DOHH2 (cell line): Measurements from ENCODE around the gene SIVA1.

Experiments used
- H3F3A ChIP-seq: fragments of 200-600 bp; sonication (generic), shearing (Covaris generic); 2 replicates; pipeline ENCODE4 v1.6.0; 2016; ENCODE audit warnings: antibody characterized with exemption, mild to moderate bottlenecking; ENCODE audit not compliant: control insufficient read depth, insufficient read depth
- H3K27ac ChIP-seq: fragments of 200-600 bp; sonication (generic); 2 replicates; pipeline ENCODE4 v1.5.1; 2014; ENCODE audit warnings: low read depth, mild to moderate bottlenecking, low read length, moderate library complexity
- H3K27me3 ChIP-seq: fragments of 200-600 bp; sonication (generic); 2 replicates; pipeline ENCODE4 v1.6.1; 2014; ENCODE audit warnings: mild to moderate bottlenecking, low read length, mixed read lengths; ENCODE audit not compliant: control insufficient read depth
- H3K36me3 ChIP-seq: fragments of 200-600 bp; sonication (generic); 2 replicates; pipeline ENCODE4 v1.6.1; 2014; ENCODE audit warnings: mild to moderate bottlenecking, low read length, moderate library complexity, mixed read lengths; ENCODE audit not compliant: control insufficient read depth
- H3K4me1 ChIP-seq: fragments of 200-600 bp; sonication (generic); 2 replicates; pipeline ENCODE4 v1.6.1; 2014; ENCODE audit warnings: mild to moderate bottlenecking, low read length, mixed read lengths; ENCODE audit not compliant: control insufficient read depth
- H3K4me2 ChIP-seq: fragments of 200-600 bp; sonication (generic); 2 replicates; pipeline ENCODE4 v1.6.0; 2014; ENCODE audit warnings: mild to moderate bottlenecking, low read length, moderate library complexity
- H3K4me3 ChIP-seq: fragments of 200-600 bp; sonication (generic); 2 replicates; pipeline ENCODE4 v1.5.1; 2014; ENCODE audit warnings: mild to moderate bottlenecking, low read length, mixed read lengths
- H3K79me2 ChIP-seq: fragments of 200-600 bp; sonication (generic); 2 replicates; pipeline ENCODE4 v1.6.1; 2014; ENCODE audit warnings: mild to moderate bottlenecking, low read length, mixed read lengths; ENCODE audit not compliant: control insufficient read depth
- H3K9me2 ChIP-seq: fragments of 200-600 bp; sonication (generic); replicated peaks from 2 replicates; pipeline ENCODE4 v1.6.1; 2014; ENCODE audit warnings: mild to moderate bottlenecking, low read length, mixed read lengths; ENCODE audit not compliant: control insufficient read depth
- H3K9me3 ChIP-seq: fragments of 200-600 bp; sonication (generic); 2 replicates; pipeline ENCODE4 v1.6.1; 2014; ENCODE audit warnings: antibody characterized with exemption, low read length, mixed read lengths; ENCODE audit not compliant: control insufficient read depth, insufficient read depth
- H4K20me1 ChIP-seq: fragments of 200-600 bp; sonication (generic); 2 replicates; pipeline ENCODE4 v1.6.0; 2014; ENCODE audit warnings: low read depth, mild to moderate bottlenecking, antibody characterized with exemption, low read length, moderate library complexity; ENCODE audit not compliant: control insufficient read depth, insufficient read depth
- CTCF ChIP-seq: fragments of 200-600 bp; sonication (generic); IDR thresholded peaks from one replicate; pipeline ENCODE4 v1.5.1; 2014; ENCODE audit warnings: antibody characterized with exemption, mild to moderate bottlenecking, low read depth, low read length; ENCODE audit not compliant: poor library complexity, severe bottlenecking
- EZH2phosphoT487 ChIP-seq: fragments of 200-600 bp; sonication (generic); IDR thresholded peaks from 2 replicates; pipeline ENCODE4 v1.6.1; 2017; ENCODE audit warnings: borderline replicate concordance, mild to moderate bottlenecking, antibody characterized with exemption, low read length, moderate library complexity, mixed read lengths

Gene SIVA1

GRCh38 chr14:104801520-104802393 lies 48.8 kb downstream of the SIVA1 start:
- Histone ChIP-seq H3K9me3 (no peaks in the 10 kb centered on the region), H3K9me2 (no peaks in the 10 kb centered on the region), H3K27me3 (peaks cover 53% of the 10 kb centered on the region), H3K4me2 (peak overlapping the region; percentile 92), H3K36me3 (no peaks in the 10 kb centered on the region), H3K79me2 (no peaks in the 10 kb centered on the region), H3K27ac (no peak overlapping the region), H3K4me3 (peak overlapping the region; percentile 75), H3K4me1 (peaks cover 28% of the 10 kb centered on the region), H4K20me1 (no peaks in the 10 kb centered on the region), H3F3A (peaks cover 12% of the 10 kb centered on the region)
- TF ChIP-seq CTCF (no peak), EZH2phosphoT487 (no peak)

- H3F3A ChIP-seq, result peaks cover 12% of the 10 kb centered on the region
- no peaks in the 10 kb centered on the region for H3K79me2 ChIP-seq
- peaks cover 45% of the 10 kb centered on the region for H3K27me3 ChIP-seq
- no peaks in the 10 kb centered on the region for H3K36me3 ChIP-seq
- H3K27ac ChIP-seq, result no peak overlapping the region
- H3K4me3 ChIP-seq, result no peak overlapping the region
- H3K9me3 ChIP-seq, result no peaks in the 10 kb centered on the region
- H3K4me1 ChIP-seq, result peaks cover 28% of the 10 kb centered on the region
- peak overlapping the region; percentile 92; the same call in 1 of the 2 replicates for H3K4me2 ChIP-seq
- no peaks in the 10 kb centered on the region for H3K9me2 ChIP-seq
- H4K20me1 ChIP-seq, result no peaks in the 10 kb centered on the region
- TF ChIP-seq CTCF, result no peak
- no peak for TF ChIP-seq EZH2phosphoT487
Measured at GRCh38 chr14:104802394-104803184, 49.6 kb downstream of the SIVA1 start.

GRCh38 chr14:104803280-104803911 lies 50.4 kb downstream of the SIVA1 start:
- no peaks in the 10 kb centered on the region for H3K36me3 ChIP-seq
- peaks cover 37% of the 10 kb centered on the region for H3K27me3 ChIP-seq
- H3K4me1 ChIP-seq, result peaks cover 28% of the 10 kb centered on the region
- H3K4me3 ChIP-seq, result no peak overlapping the region
- no peaks in the 10 kb centered on the region for H3K79me2 ChIP-seq
- no peaks in the 10 kb centered on the region for H3K9me2 ChIP-seq
- no peak overlapping the region for H3K27ac ChIP-seq
- peak overlapping the region; percentile 14; the same call in 1 of the 2 replicates for H3K4me2 ChIP-seq
- H3F3A ChIP-seq, result peaks cover 12% of the 10 kb centered on the region
- TF ChIP-seq EZH2phosphoT487 (no peak), CTCF (no peak)
- H3K9me3 ChIP-seq, result no peaks in the 10 kb centered on the region
- H4K20me1 ChIP-seq, result no peaks in the 10 kb centered on the region
